Measurements from ENCODE around the gene NOXA1. TPM values are rescaled to one million over a fixed set of nuclear protein-coding genes. Genes with fewer than 3 reads are reported as not detected.

NOXA1 gene
- total RNA-seq, 1 experiment from 2014 or later = 8.2 TPM

- TF ChIP-seq, protein P1, sequence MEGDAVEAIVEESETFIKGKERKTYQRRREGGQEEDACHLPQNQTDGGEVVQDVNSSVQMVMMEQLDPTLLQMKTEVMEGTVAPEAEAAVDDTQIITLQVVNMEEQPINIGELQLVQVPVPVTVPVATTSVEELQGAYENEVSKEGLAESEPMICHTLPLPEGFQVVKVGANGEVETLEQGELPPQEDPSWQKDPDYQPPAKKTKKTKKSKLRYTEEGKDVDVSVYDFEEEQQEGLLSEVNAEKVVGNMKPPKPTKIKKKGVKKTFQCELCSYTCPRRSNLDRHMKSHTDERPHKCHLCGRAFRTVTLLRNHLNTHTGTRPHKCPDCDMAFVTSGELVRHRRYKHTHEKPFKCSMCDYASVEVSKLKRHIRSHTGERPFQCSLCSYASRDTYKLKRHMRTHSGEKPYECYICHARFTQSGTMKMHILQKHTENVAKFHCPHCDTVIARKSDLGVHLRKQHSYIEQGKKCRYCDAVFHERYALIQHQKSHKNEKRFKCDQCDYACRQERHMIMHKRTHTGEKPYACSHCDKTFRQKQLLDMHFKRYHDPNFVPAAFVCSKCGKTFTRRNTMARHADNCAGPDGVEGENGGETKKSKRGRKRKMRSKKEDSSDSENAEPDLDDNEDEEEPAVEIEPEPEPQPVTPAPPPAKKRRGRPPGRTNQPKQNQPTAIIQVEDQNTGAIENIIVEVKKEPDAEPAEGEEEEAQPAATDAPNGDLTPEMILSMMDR (IDR thresholded peaks at IDR 0.05; ENCODE audit: unreplicated experiment) = no peak
- H3K4me3 Mint-ChIP-seq (ENCODE audit: unreplicated experiment) = peak overlapping the region; percentile 77
- intact Hi-C loops (cut with micrococcal nuclease) = loop anchor here (5.0 kb wide), 1 partner anchor 120 kb away; the partner anchor contains the start of gene NRARP
- BruUV-seq (replicated peaks) = TSS peak; percentile 57
- no peaks in the 10 kb centered on the region for H3K27me3 Mint-ChIP-seq (ENCODE audit: insufficient read depth, unreplicated experiment)
- peaks cover 9% of the 10 kb centered on the region for H3K4me1 Mint-ChIP-seq (ENCODE audit: insufficient read depth, unreplicated experiment)
- peak overlapping the region; percentile 39 for H3K27ac Mint-ChIP-seq (ENCODE audit: low read depth, unreplicated experiment)
- ChIA-PET CTCF (interaction anchor here (0.7 to 3.0 kb wide), 6 partner anchors 8 to 284 kb away, joined by 3 to 36 read pairs (median 4); no protein-coding TSS in a partner anchor), POLR2A (interaction anchor here (0.8 to 4.3 kb wide), 11 partner anchors 10 to 169 kb away, joined by 3 to 62 read pairs (median 4); partner anchors contain the start of genes ENTPD8 and MRPL41)
- H3K36me3 Mint-ChIP-seq (ENCODE audit: insufficient read depth, unreplicated experiment) = no peaks in the 10 kb centered on the region
- no peak for DNase-seq (ENCODE audit: unreplicated experiment)
- no peaks in the 10 kb centered on the region for H3K9me3 Mint-ChIP-seq (ENCODE audit: unreplicated experiment)
These were observed 1.2 kb upstream of the NOXA1 start for GRCh38 chr9:137421838-137422603.

GRCh38 chr9:137423514-137424291 lies 510 bp downstream of the NOXA1 start:
- intact Hi-C loops (cut with micrococcal nuclease) = loop anchor here (1.0 to 5.0 kb wide), 2 partner anchors 22 to 121 kb away; partner anchors contain the start of gene NRARP
- no TSS peak for BruUV-seq (replicated peaks)
- H3K36me3 Mint-ChIP-seq (ENCODE audit: insufficient read depth, unreplicated experiment) = no peaks in the 10 kb centered on the region
- CTCF ChIA-PET = interaction anchor here (0.5 to 3.0 kb wide), 12 partner anchors 10 to 605 kb away, joined by 3 to 36 read pairs (median 3); no protein-coding TSS in a partner anchor
- H3K4me1 Mint-ChIP-seq (ENCODE audit: insufficient read depth, unreplicated experiment) = peaks cover 9% of the 10 kb centered on the region
- peak overlapping the region; percentile 77 for H3K4me3 Mint-ChIP-seq (ENCODE audit: unreplicated experiment)
- H3K9me3 Mint-ChIP-seq (ENCODE audit: unreplicated experiment) = no peaks in the 10 kb centered on the region
- no peaks in the 10 kb centered on the region for H3K27me3 Mint-ChIP-seq (ENCODE audit: insufficient read depth, unreplicated experiment)
- peak; percentile 49 for DNase-seq (ENCODE audit: unreplicated experiment)
- TF ChIP-seq, protein P1 (IDR thresholded peaks at IDR 0.05; ENCODE audit: unreplicated experiment) = no peak
- POLR2A ChIA-PET = interaction anchor here (0.6 to 4.3 kb wide), 16 partner anchors 12 to 800 kb away, joined by 3 to 62 read pairs (median 3); partner anchors contain the start of genes ENTPD8 and MAN1B1
- no peak overlapping the region for H3K27ac Mint-ChIP-seq (ENCODE audit: low read depth, unreplicated experiment)

DNA sequence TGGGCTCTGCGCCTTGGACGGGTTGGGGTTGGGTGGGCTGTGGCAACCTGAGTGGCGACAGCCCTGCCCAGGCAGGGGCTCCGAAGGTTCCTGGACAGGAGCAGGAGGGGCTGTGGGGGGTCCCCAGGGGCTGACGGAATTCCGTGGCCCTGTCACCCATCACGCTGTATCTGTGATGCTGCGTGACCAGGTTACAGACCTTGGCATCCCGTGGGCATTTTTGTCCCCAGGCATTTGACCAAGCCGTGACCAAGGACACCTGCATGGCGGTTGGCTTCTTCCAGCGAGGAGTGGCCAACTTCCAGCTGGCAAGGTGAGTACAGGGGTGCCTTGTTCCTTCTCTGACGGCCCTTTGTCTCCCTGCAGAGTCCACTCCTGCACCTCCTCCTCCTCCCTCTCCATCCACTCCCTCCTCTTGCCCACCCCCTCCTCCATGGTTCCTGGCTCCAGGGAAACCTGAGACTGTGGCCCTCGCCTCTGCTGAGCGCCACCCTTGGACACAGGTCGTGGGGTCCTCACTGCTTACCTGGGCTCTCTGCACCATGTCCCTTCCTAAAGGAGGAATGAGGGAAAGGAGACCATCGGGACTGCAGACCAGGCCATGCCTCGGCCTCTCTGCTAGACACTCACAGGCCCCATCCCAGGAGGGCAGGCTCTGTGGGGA lies 3.0 kb downstream of the NOXA1 start:
- intact Hi-C loops (cut with micrococcal nuclease) = no loop called here
- Mint-ChIP-seq H3K4me1 (ENCODE audit: insufficient read depth, unreplicated experiment) (peaks cover 9% of the 10 kb centered on the region), H3K4me3 (ENCODE audit: unreplicated experiment) (no peak overlapping the region), H3K9me3 (ENCODE audit: unreplicated experiment) (no peaks in the 10 kb centered on the region), H3K27ac (ENCODE audit: low read depth, unreplicated experiment) (no peak overlapping the region), H3K36me3 (ENCODE audit: insufficient read depth, unreplicated experiment) (no peaks in the 10 kb centered on the region), H3K27me3 (ENCODE audit: insufficient read depth, unreplicated experiment) (no peaks in the 10 kb centered on the region)
- POLR2A ChIA-PET = interaction anchor here (1.3 to 4.3 kb wide), 4 partner anchors 10 to 149 kb away, joined by 3 to 62 read pairs (median 10); partner anchors contain the start of genes ENTPD8 and TOR4A
- no TSS peak for BruUV-seq (replicated peaks)
- TF ChIP-seq, protein P1 (IDR thresholded peaks at IDR 0.05; ENCODE audit: unreplicated experiment) = no peak
- CTCF ChIA-PET = interaction anchor here (1.0 kb wide), 1 partner anchor 18 kb away, joined by 5 read pairs; no protein-coding TSS in a partner anchor
- no peak for DNase-seq (ENCODE audit: unreplicated experiment)

Measured in MCF 10A (cell line).